Stimulated activated CD4-positive, alpha-beta T cell treated with anti-CD3 and anti-CD28 coated beads, TNF-alpha, amount 100 ng/mL, for 24 hours (primary cell): ENCODE results near the gene SLC30A10.
"Not testable (repeated sequence)": the region's sequence is repeated elsewhere in the genome, so short reads cannot be mapped to it uniquely, and the experiment has no call there.

Experiments
- DNase-seq, 3 experiments: peaks; one replicate each; pipeline ENCODE4 v3.0.0-alpha.2; 2020; ENCODE audit warnings: low read depth in 3 of 3

SLC30A10 gene

DNA sequence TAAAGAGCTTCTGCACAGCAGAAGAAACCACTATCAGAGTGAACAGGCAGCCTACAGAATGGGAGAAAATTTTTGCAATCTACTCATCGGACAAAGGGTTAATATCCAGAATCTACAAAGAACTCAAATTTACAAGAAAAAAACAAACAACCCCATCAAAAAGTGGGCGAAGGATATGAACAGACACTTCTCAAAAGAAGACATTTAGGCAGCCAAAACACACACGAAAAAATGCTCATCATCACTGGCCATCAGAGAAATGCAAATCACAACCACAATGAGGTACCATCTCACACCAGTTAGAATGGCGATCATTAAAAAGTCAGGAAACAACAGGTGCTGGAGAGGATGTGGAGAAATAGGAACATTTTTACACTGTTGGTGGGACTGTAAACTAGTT lies 36.5 kb downstream of the SLC30A10 start:
- not testable (repeated sequence) for DNase-seq

DNA sequence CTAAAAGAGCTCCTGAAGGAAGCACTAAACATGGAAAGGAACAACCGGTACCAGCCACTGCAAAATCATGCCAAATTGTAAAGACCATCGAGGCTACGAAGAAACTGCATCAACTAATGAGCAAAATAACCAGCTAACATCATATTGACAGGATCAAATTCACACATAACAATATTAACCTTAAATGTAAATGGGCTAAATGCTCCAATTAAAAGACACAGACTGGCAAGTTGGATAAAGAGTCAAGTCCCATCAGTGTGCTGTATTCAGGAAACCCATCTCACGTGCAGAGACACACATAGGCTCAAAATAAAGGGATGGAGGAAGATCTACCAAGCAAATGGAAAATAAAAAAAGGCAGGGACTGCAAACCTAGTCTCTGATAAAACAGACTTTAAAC lies 39.7 kb downstream of the SLC30A10 start:
- DNase-seq = not testable (repeated sequence)

DNA sequence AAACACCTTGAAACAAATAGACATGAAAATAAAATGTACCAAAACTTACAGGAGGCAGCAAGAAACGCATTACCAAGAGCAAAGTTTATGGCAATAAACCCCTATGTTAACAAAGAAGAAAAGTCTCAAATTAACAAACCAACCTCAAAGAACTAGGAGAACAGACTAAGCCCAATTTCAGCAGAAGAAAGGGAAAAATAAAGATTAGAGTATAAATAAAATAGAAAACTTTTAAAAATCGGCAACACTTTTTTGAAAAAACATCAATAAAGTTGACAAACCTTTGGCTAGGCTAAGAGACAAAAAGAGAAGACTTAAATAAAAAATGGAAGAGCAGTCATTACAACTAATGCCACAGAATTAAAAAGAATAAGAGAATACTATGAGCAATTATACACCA lies 42.7 kb downstream of the SLC30A10 start:
- DNase-seq = no peak

DNA sequence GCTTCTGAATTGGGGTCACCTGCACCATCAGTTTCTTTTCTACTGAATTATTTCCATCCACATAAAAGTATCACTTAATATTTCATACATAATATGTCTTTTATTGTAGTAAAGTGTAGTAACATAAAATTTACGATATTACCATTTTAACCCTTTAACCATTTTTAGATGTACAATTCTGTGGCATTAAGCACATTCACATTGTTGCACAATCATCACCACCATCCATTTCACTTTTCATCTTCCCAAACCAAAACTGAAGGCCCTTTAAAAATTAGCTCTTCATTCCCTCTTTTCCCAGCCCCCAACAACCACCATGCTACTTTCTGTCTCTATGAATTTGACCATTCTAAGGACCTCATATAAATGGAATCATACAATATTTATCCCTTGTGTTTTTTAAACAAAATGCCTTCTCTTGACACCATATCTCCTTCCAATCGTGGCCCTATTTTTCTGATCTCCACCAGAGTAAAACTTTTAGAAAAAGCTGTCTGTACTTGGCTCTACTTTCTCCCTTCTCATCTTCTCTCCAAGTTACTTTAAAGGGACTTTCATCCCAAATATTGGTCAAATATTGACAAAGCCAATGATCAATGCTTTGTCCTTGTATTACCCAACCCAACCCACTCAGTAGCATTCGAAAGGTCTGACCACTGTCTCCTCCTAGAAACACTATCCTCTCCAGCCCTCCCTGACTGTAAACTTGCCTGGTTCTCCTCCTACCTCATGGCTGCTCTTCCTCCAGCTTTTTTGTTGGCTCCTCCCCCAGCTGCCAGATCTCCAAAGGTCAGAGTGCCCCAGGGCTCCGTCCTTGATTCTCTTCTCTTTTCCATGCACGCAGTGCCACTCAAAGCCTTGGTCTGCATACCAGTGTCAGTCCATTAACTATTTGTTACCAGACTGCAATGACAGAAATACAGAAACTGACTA lies 44.7 kb downstream of the SLC30A10 start:
- no peak for DNase-seq

DNA sequence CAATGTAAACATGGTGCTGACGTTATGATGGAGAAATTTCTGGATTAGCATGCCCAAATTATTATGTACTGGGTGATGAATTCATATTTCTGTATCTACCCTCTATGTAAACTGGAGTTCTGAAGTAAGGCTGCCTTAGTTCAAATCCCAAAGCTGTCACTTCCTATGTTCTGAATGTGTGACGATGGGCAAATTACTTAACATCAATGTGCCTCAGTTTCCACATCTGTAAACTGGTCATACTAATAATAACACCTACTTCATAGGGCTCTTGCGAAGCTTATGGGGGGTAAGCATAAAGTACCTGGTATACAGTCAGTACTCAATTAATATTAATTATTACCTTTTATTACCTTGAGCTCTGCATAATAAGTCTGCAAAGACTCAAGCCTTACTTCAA lies 45.6 kb downstream of the SLC30A10 start:
- DNase-seq = no peak

DNA sequence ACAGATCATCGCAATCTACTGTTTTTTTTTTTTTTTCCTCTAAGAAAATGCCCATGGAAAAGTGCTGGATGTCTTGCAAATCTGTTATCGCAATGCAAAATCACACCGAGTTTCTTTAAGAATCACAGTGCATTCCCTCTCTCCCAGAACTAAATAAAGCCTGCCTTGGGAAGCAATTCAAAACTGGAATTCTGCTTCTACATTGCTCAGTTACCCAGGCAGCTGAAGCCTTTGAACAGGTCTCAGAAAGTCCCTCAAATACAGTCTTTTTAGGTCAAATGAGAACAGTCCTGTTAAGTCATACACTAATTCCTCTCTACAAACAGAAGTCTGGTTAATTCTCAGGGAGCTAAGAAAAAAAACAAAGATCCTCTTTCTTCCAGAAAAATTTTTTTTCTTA lies 46.3 kb downstream of the SLC30A10 start:
- DNase-seq = no peak

DNA sequence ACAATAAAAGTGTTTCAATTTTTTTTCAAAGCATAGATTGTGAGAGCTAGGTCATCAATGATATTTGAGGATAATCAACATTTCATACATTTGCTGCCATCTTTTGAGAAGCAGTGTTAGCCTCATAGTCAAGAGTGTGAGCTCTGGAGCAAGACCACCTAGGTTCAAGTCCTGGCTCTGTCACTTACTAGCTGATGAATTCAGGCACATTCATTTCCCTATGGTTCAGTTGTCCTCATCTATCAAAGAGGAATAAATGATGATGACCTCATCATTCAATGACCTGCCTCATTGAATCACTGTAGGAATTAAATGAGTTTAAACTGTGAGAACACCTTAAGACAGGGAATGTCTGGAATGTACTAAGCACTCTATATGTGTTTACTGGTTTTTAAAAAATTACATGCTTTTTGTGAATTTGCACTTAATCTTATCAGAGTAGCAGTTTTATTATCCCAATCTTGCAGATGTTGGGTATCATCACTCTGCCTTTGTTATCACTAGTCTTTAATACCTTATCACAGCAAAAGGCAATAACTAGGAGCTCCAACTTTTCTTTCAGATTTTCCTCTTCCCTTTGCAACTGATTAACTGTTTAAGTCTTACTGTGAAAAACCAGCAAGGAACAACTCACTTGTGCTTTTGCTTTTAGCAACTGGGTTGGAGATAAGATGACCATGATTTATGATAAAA lies 47.4 kb downstream of the SLC30A10 start:
- no peak for DNase-seq

DNA sequence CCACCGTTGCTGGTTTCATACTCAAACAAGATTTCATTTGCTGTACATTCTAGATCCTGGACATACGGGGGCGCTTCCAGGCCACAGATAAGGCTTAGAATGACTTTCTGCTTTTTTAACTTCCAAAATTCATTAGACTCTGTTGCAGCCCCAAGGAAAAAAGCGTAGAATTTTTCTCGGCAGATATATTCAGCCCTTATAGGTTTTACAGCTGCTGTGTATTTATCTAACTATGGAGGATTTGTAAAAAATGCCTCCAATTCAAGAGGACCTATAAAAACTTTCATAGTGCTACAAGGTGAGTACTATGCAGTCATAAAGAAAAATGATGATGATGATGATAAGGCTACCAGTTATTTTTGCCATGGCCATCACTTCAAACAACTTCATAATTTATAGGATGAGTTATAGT lies 51.6 kb downstream of the SLC30A10 start:
- DNase-seq = no peak

DNA sequence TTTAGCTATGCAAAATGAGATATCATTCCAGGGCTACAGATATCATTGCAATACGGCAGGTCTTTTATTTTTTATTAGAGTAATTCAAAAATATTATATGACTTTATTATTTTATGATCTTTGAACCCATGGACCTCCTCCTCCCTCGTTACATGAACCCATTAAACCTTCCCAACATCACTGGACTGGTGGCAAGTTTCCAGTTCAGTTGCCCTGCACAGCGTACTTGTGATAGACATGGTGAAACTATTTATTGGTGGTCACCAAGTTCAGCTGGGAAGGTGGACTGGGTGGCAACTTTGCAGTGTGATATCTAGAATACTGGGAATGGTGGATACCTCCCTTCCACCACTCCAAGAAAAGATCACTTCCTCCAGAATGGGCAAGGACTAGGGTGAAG lies 52.5 kb downstream of the SLC30A10 start:
- no peak for DNase-seq

DNA sequence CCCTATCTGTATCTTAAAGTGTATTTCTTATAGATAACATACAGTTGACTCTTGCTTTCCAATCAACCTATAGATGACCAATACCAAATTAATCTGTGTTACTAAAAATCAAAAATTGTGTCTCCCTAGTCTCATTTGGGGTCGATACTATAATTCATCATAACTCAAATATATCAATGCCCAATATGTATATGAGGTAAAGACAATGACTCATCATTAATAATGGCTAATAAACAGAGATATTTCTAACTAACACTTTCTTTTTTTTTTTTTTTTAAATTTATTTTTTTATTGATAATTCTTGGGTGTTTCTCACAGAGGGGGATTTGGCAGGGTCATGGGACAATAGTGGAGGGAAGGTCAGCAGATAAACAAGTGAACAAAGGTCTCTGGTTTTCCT lies 55.8 kb downstream of the SLC30A10 start:
- not testable (repeated sequence) for DNase-seq

DNA sequence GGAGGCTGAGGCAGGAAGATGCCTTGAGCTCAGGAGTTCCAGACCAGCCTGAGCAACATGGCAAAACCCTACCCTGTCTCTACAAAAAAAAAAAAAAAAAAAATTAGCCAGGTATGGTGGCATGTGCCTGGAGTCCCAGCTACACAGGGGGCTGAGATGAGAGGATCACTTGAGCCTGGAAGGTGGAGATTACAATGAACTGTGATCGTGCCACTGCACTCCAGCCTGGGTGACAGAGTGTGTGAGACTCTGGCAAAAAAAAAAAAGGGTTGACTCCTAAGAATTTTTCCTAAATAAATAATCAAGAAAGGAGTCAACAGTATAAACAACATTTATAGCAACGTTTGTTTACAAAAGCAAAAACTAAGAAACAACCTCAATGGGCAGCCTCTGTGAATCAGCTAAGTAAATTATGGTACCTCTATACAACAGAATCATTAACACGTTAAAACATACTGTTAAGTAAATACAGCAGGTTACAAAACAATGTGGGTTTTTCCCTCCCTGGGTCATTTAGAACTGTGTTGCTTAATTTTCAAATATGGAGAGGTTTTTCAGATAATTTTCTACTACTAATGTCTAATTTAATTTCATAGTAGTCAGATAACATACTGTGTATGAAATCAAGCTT lies 56.8 kb downstream of the SLC30A10 start:
- no peak for DNase-seq

DNA sequence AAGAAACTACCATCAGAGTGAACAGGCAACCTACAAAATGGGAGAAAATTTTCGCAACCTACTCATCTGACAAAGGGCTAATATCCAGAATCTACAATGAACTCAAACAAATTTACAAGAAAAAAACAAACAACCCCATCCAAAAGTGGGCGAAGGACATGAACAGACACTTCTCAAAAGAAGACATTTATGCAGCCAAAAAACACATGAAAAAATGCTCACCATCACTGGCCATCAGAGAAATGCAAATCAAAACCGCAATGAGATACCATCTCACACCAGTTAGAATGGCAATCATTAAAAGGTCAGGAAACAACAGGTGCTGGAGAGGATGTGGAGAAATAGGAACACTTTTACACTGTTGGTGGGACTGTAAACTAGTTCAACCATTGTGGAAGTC lies 59.7 kb downstream of the SLC30A10 start:
- DNase-seq = not testable (repeated sequence)
